Measurements from ENCODE around the gene MARCO.
"Not testable (repeated sequence)": the region's sequence is repeated elsewhere in the genome, so short reads cannot be mapped to it uniquely, and the experiment has no call there.

The MARCO gene

GRCh38 chr2:119009110-119009509 lies 67.1 kb downstream of the MARCO start:
- no peak for DNase-seq

DNA sequence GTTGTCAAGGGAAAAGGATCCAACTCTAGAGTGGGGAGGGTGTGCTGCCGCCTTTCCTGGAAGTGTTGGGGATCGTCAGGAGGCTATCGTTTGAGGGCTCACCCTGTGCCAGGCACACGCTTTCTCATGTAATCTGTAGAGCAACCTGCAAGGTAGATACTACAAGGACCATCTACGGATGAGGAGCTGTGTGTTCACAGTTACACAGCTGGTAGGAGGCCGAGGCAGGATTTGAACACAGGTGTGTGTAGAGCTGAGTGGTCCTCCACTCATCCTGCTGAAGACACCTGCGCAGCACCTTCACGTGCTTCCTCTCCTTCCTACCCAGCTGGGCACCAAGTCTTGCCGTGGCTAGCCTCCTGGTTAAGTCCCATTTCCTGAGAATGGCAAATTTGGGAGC lies 68.3 kb downstream of the MARCO start:
- no peak for DNase-seq

DNA sequence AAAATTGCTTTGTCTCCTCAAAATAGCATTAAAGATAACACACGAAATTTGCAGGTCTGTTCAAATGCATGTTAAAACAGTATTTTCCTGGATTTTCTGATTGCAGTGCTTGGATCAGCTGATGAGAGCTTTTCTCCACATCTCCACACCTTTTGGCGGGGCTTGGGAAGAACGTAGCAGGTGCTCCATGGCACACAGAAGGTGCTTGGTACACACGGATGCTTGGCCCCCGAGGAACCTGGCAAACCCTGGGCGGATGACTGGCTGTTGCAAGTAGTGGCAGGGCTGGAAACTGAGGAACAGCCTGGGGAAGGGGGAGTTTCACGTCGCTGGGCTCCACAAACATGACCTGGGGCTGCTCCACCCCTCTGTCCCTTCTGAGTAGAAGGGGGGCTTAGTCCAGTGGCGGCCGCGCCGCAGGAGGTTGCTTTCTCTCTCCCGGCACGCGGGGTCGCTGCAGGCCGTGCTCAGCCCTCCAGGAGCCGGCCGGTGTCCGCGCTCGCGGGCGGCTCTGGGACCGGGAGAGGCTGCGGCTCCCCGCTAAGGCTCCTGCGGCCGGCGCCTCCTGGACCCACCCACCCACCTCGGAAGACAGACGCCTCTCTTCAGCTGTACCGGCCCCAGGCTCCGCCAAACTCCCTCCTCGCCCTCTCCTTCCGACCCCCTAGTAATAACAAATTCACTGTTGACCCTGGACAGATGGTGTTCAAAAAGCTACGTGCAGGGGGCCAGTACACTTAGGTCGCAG lies 69.3 kb downstream of the MARCO start:
- DNase-seq, result peak; percentile 67

- no peak for DNase-seq
Observed at GRCh38 chr2:119011910-119012209, 69.9 kb downstream of the MARCO start.

- DNase-seq, result no peak
Observed at GRCh38 chr2:119012345-119013301, 70.6 kb downstream of the MARCO start.

- DNase-seq, result no peak
Observed at GRCh38 chr2:119013671-119014070, 71.7 kb downstream of the MARCO start.

DNA sequence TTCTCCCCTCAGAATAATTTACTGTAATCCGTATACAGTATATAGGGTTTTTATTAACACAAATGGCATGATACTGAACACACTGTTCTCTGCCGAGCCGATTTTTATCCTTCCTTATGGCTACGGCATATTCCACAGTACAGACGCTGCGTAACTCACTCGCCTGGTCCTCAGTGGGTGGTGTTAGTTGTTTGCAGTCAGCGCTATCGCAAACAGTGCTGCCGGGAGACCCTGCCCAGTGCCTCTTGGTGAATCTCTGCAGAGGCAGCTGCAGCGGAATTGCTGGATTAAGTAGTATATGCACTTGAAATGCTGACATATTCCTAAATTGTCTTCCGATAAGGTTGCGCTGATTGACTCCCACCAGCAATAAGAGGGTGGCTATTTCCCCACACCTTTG lies 73.9 kb downstream of the MARCO start:
- no peak for DNase-seq

DNA sequence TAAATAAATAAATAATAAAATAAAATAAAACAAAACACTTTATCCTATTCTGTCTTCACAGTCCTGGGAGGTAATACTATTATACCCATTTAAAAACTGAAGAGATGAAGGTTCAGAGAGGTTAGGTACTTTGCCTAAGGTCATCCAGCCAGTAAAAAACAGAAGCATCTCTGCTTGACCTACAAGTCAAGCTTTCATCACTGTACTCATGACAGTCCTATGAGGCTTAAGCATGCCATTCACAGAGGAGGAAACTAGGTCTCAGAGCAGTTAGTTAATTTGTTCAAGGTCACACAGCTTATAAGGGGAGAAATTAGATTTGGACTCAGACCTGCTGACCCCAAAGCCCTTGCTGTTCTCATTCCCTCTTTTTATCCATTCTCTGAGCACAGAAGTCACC lies 77.5 kb downstream of the MARCO start:
- DNase-seq, result no peak

GRCh38 chr2:119022678-119023077 lies 80.7 kb downstream of the MARCO start:
- DNase-seq, result no peak

- no peak for DNase-seq
Observed at GRCh38 chr2:119023534-119023933, 81.5 kb downstream of the MARCO start.

DNA sequence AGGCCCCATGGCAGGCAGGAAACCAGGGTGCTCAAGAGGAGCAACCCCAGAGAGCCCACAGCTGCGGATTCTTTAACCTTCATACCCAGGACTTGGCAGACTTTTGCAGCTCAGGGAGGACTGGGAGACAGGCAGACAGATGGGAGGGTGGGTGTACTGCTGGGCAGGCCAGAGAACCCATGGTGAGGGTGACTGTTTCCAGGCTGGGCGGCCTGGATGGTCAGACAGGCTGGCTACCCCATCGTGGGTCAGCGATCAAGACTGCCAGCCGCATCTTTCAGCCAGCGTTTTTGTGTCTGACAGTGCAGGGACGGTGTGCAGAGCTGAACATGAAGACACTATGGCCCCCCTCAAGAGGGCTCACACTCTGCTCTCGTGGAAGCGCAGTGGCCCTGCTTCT lies 82.2 kb downstream of the MARCO start:
- DNase-seq, result no peak

- no peak for DNase-seq
Observed at GRCh38 chr2:119024568-119024967, 82.6 kb downstream of the MARCO start.

GRCh38 chr2:119025013-119025412 lies 83.0 kb downstream of the MARCO start:
- DNase-seq, result no peak

DNA sequence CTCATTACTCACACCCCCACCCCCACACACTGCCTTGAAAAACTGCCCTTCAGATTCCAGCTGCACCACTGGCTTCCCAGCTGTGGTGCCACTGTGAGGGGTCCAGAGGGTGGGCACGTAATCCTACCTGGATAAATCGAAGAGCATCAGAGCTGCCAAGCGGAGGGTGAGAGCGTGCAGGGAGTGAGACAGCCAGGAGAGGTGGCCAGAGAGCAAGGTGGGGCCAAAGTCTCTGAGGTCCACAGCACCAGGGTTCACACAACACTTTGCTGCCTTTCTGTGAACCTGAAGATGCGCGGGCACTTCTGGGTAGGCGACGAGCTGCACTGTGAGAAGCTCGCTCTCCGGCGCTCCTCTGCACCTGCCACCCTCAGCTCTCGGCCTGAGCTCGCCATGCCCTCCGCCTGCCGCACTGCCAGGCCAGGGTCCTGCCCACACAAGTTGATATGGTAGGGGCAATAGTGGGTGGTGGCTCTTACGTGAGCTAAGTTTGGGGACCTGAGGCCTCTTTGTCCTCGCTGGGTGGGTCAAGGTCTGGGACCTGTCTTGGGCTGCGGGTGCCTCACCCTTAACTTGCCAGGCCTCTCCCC lies 83.9 kb downstream of the MARCO start:
- no peak for DNase-seq

DNA sequence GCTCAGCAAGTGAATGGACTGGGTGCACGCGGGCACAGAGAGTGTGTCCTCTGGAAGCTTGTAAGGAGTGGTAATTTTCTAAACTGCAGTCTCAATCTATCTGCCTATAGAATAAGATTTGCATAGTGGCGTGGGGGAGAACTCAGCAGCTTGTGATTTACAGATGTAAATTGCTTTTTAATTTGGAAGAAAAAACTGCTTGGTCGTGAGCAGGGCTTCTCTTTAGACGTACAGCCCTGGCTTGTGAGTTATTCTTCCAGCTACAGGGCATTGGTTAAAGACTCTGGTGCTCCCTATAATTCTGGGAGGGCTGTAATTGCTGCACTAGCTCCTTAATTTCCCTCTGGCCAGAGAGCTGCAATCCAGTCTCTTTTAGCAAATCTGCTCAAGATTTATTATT lies 84.9 kb downstream of the MARCO start:
- no peak for DNase-seq

DNA sequence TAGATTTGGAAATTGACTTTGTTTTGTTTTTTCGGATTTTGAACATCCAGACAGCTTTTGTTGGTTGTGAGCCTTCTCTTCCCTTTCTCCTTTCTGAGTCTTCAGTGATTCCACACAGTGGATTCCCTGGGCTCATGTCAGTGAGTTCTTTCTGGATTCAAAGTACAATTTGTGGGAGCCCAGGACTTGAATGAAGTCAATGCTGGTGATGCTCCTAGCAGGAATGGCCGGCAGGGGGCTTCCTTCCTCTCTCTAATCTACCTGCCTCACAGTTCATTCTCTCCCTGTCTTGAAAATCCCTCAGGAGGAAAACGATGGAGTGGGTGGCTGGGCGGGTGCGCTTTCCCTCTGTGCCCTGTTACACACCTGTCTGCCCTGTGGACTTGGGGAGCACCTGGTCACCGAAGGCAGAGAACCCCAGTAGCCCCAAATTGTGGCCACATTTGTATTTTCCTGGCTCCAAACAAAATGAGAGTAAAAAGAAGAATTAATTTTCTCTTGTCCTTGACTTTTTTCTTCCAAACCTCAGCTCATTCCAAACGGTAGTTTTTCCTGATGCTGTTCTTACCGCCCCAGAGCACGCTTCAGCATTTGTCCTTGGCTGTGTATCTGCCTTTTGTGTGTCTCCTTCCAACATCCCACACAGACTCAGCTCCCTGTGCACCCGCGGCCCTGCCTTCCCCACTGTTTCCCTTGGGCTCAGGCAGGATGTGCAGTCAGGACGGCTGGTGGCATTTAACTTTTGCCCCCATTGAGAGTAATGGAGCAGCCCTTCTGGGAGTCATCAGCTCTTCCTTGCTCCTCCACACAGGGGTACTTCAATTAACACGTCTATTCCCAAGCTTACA lies 86.6 kb downstream of the MARCO start:
- no peak for DNase-seq

GRCh38 chr2:119029297-119029696 lies 87.3 kb downstream of the MARCO start:
- DNase-seq, result no peak

DNA sequence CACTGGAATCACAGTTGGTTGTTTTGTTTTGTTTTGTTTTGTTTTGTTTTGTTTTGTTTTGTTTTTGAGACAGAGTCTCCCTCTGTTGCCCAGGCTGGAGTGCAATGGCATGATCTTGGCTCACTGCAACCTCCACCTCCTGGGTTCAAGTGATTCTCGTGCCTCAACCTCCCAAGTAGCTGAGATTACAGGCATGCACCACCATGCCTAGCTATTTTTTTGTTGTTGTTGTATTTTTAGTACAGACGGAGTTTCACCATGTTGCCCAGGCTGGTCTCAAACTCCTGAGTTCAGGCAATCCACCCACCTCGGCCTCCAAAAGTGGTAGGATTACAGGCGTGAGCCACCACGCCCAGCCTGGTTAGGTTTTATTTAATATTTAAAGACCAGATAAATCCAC lies 95.9 kb downstream of the MARCO start:
- DNase-seq, result not testable (repeated sequence)

DNA sequence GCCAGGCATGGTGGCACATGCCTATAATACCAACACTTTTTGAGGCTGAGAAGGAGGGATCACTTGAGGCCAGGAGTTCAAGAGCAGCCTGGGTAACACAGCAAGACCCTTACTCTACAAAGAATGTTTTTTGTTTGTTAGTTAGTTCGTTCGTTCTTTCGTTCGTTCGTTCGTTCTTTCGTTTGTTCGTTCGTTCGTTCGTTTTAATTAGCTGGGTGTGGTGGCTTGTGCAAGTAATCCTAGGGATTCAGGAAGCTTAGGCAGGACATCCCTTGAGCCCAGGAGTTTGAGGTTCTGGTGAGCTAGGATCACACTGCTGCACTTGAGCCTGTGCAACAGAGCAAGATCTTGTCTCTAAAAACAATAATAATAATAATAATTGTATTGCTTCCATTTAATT lies 98.7 kb downstream of the MARCO start:
- no peak for DNase-seq

Data from activated CD8-positive, alpha-beta memory T cell treated with anti-CD3 and anti-CD28 coated beads, Interleukin-2, amount 50 U/mL, for 48 hours (primary cell).